GM18858 (cell line): Measurements from ENCODE around the gene ZDHHC24.
A peak's percentile ranks its signal among the peaks of the same experiment; 100 is the strongest.
"Not testable (repeated sequence)": the region's sequence is repeated elsewhere in the genome, so short reads cannot be mapped to it uniquely, and the experiment has no call there.

Source experiments
- ATAC-seq: cut with Tn5 transposase; IDR thresholded peaks from one replicate; pipeline ENCODE4 v1.9.1; 2021; ENCODE audit not compliant: unreplicated experiment

ZDHHC24 gene

GRCh38 chr11:66545701-66546367 lies at the start of gene ZDHHC24:
ZDHHC24 (minus strand) TSS chr11:66546048; CDS start chr11:66546003, 45 bp downstream.
- peak; percentile 68 for ATAC-seq

- no peak for ATAC-seq
These were observed 49.5 kb upstream of the ZDHHC24 start for GRCh38 chr11:66595245-66595904.

- no peak for ATAC-seq
These were observed 47.8 kb upstream of the ZDHHC24 start for GRCh38 chr11:66593650-66594049.

- ATAC-seq, result no peak
These were observed 47.4 kb upstream of the ZDHHC24 start for GRCh38 chr11:66593303-66593635.

- ATAC-seq, result peak; percentile 80
These were observed 46.8 kb upstream of the ZDHHC24 start, which contains the start of the genes CCDC87 and CCS for GRCh38 chr11:66592457-66593302. CCDC87 (minus strand) TSS chr11:66593063; CDS start chr11:66593015, 48 bp downstream. CCS (plus strand) TSS chr11:66593185; CDS start chr11:66593262, 77 bp downstream.

- ATAC-seq, result no peak
These were observed 45.3 kb upstream of the ZDHHC24 start for GRCh38 chr11:66591175-66591574.

- no peak for ATAC-seq
These were observed 44.3 kb upstream of the ZDHHC24 start for GRCh38 chr11:66589996-66590675.

- not testable (repeated sequence) for ATAC-seq
These were observed 43.5 kb upstream of the ZDHHC24 start for GRCh38 chr11:66589315-66589714.

- ATAC-seq, result no peak
These were observed 40.3 kb upstream of the ZDHHC24 start for GRCh38 chr11:66586136-66586535.

GRCh38 chr11:66585447-66585846 lies 39.6 kb upstream of the ZDHHC24 start:
- not testable (repeated sequence) for ATAC-seq

- ATAC-seq, result not testable (repeated sequence)
These were observed 36.8 kb upstream of the ZDHHC24 start for GRCh38 chr11:66582565-66583147.

GRCh38 chr11:66581261-66581660 lies 35.4 kb upstream of the ZDHHC24 start:
- ATAC-seq, result no peak

GRCh38 chr11:66580803-66581202 lies 35.0 kb upstream of the ZDHHC24 start:
- no peak for ATAC-seq

- ATAC-seq, result no peak
These were observed 33.3 kb upstream of the ZDHHC24 start for GRCh38 chr11:66579017-66579606.

- ATAC-seq, result no peak
These were observed 25.0 kb upstream of the ZDHHC24 start for GRCh38 chr11:66570850-66571180.

GRCh38 chr11:66570079-66570849 lies 24.4 kb upstream of the ZDHHC24 start:
- no peak for ATAC-seq

- no peak for ATAC-seq
These were observed 23.2 kb upstream of the ZDHHC24 start for GRCh38 chr11:66569076-66569475.

GRCh38 chr11:66568124-66568916 lies 22.5 kb upstream of the ZDHHC24 start, which contains the start of gene CTSF:
CTSF (minus strand) TSS chr11:66568606; CDS start chr11:66568486, 120 bp downstream.
- ATAC-seq, result no peak

GRCh38 chr11:66567787-66568123 lies 21.9 kb upstream of the ZDHHC24 start:
- no peak for ATAC-seq
